Measurements from ENCODE around the gene METTL15. TPM values are rescaled to one million over a fixed set of nuclear protein-coding genes. Genes with fewer than 3 reads are reported as not detected.

METTL15 gene
- total RNA-seq, 1 donor from 2014 or later = 13.5 TPM

- intact Hi-C loops (cut with DNase I) = no loop called here
These were observed 134.4 kb downstream of the METTL15 start for GRCh38 chr11:28242596-28242995.

GRCh38 chr11:28243061-28243460 is 134.9 kb downstream of the METTL15 start:
- no peaks in the 10 kb centered on the region for H3K9me3 ChIP-seq
- H3K4me3 ChIP-seq = no peak overlapping the region
- DNase-seq (no peak), ATAC-seq (no peak)
- H3K4me1 ChIP-seq = no peaks in the 10 kb centered on the region
- no peaks in the 10 kb centered on the region for H3K27me3 ChIP-seq
- H3K27ac ChIP-seq = no peak overlapping the region
- intact Hi-C loops (cut with DNase I) = no loop called here
- TF ChIP-seq CTCF (IDR thresholded peaks at IDR 0.05) = no peak
- no peaks in the 10 kb centered on the region for H3K36me3 ChIP-seq

More at GRCh38 chr11:28242596-28242995, 134.4 kb downstream of the METTL15 start:
- no peaks in the 10 kb centered on the region for H3K36me3 ChIP-seq
- TF ChIP-seq CTCF (IDR thresholded peaks at IDR 0.05) = no peak
- H3K4me3 ChIP-seq = no peak overlapping the region
- H3K27me3 ChIP-seq = no peaks in the 10 kb centered on the region
- no peaks in the 10 kb centered on the region for H3K9me3 ChIP-seq
- DNase-seq = no peak
- H3K27ac ChIP-seq = no peak overlapping the region
- ATAC-seq = no peak
- no peaks in the 10 kb centered on the region for H3K4me1 ChIP-seq

- H3K4me1 ChIP-seq = no peaks in the 10 kb centered on the region
- intact Hi-C loops (cut with DNase I) = no loop called here
- ATAC-seq (no peak), DNase-seq (no peak)
- H3K27me3 ChIP-seq = no peaks in the 10 kb centered on the region
- H3K9me3 ChIP-seq = no peaks in the 10 kb centered on the region
- no peak for TF ChIP-seq CTCF (IDR thresholded peaks at IDR 0.05)
- H3K36me3 ChIP-seq = no peaks in the 10 kb centered on the region
- H3K4me3 ChIP-seq = no peak overlapping the region
- H3K27ac ChIP-seq = no peak overlapping the region
These were observed 135.4 kb downstream of the METTL15 start for GRCh38 chr11:28243581-28243980.

GRCh38 chr11:28245131-28245530 is 136.9 kb downstream of the METTL15 start:
- no peak for DNase-seq
- no peaks in the 10 kb centered on the region for H3K27me3 ChIP-seq
- H3K27ac ChIP-seq = no peak overlapping the region
- intact Hi-C loops (cut with DNase I) = no loop called here
- no peaks in the 10 kb centered on the region for H3K36me3 ChIP-seq
- no peak for TF ChIP-seq CTCF (IDR thresholded peaks at IDR 0.05)
- no peak overlapping the region for H3K4me3 ChIP-seq
- no peak for ATAC-seq
- H3K9me3 ChIP-seq = no peaks in the 10 kb centered on the region
- no peaks in the 10 kb centered on the region for H3K4me1 ChIP-seq

GRCh38 chr11:28250192-28250591 is 142.0 kb downstream of the METTL15 start:
- Histone ChIP-seq H3K4me1 (no peaks in the 10 kb centered on the region), H3K36me3 (no peaks in the 10 kb centered on the region), H3K9me3 (no peaks in the 10 kb centered on the region), H3K4me3 (no peak overlapping the region), H3K27me3 (no peaks in the 10 kb centered on the region), H3K27ac (no peak overlapping the region)
- DNase-seq = no peak
- intact Hi-C loops (cut with DNase I) = no loop called here
- no peak for ATAC-seq
- TF ChIP-seq CTCF (IDR thresholded peaks at IDR 0.05) = no peak

- DNase-seq (no peak), ATAC-seq (no peak)
- Histone ChIP-seq H3K27me3 (no peaks in the 10 kb centered on the region), H3K36me3 (no peaks in the 10 kb centered on the region), H3K27ac (no peak overlapping the region), H3K4me3 (no peak overlapping the region), H3K4me1 (no peaks in the 10 kb centered on the region), H3K9me3 (no peaks in the 10 kb centered on the region)
- intact Hi-C loops (cut with DNase I) = no loop called here
- TF ChIP-seq CTCF (IDR thresholded peaks at IDR 0.05) = no peak
These were observed 143.1 kb downstream of the METTL15 start for GRCh38 chr11:28251257-28251656.

Measured in upper lobe of right lung (tissue), 1 donor.